Trophoblast cell (in vitro differentiated cells and primary cell): ENCODE measurements around the gene AXIN2.

Experiments
- DNase-seq, 2 donors: peaks; one replicate each; pipeline ENCODE4 v3.0.0-alpha.2; 2016
- H2AFZ ChIP-seq: 2 replicates; pipeline ENCODE4 v1.6.1; 2013; ENCODE audit warnings: low read length, moderate library complexity, mild to moderate bottlenecking; ENCODE audit not compliant: insufficient read depth, poor library complexity
- H2AK5ac ChIP-seq: 2 replicates; pipeline ENCODE4 v1.6.1; 2013; ENCODE audit warnings: mild to moderate bottlenecking, low read length
- H2BK120ac ChIP-seq: 2 replicates; pipeline ENCODE4 v1.6.1; 2013; ENCODE audit warnings: low read length, mild to moderate bottlenecking, moderate library complexity; ENCODE audit not compliant: insufficient read depth, poor library complexity
- H2BK12ac ChIP-seq: 2 replicates; pipeline ENCODE4 v1.6.1; 2013; ENCODE audit warnings: mild to moderate bottlenecking, low read length, moderate library complexity
- H2BK5ac ChIP-seq: 2 replicates; pipeline ENCODE4 v1.6.1; 2013; ENCODE audit warnings: low read length, low read depth, moderate library complexity, mild to moderate bottlenecking; ENCODE audit not compliant: poor library complexity
- H3K14ac ChIP-seq: 2 replicates; pipeline ENCODE4 v1.6.1; 2013; ENCODE audit warnings: mild to moderate bottlenecking, low read length
- H3K18ac ChIP-seq: 2 replicates; pipeline ENCODE4 v1.6.1; 2013; ENCODE audit warnings: mild to moderate bottlenecking, low read length
- H3K23ac ChIP-seq: 2 replicates; pipeline ENCODE4 v1.6.1; 2013; ENCODE audit warnings: low read length
- H3K27ac ChIP-seq: 2 replicates; pipeline ENCODE4 v1.5.1; 2013; ENCODE audit warnings: low read depth, mild to moderate bottlenecking, inconsistent platforms, low read length, moderate library complexity
- H3K27me3 ChIP-seq: 2 replicates; pipeline ENCODE4 v1.6.1; 2013; ENCODE audit warnings: inconsistent platforms, mild to moderate bottlenecking, low read length, moderate library complexity; ENCODE audit not compliant: insufficient read depth
- H3K36me3 ChIP-seq, 2 experiments: 1 replicate in 1 of 2; 2 replicates in 1 of 2; pipeline ENCODE4 v1.6.1; 2013; ENCODE audit warnings: low read length in 2 of 2, mild to moderate bottlenecking in 2 of 2, moderate library complexity in 1 of 2; ENCODE audit not compliant: insufficient read depth in 2 of 2, control insufficient read depth in 1 of 2
- H3K4ac ChIP-seq: 2 replicates; pipeline ENCODE4 v1.6.1; 2013; ENCODE audit warnings: low read depth, mild to moderate bottlenecking, low read length, moderate library complexity
- H3K4me1 ChIP-seq, 2 experiments: 1 replicate in 1 of 2; 2 replicates in 1 of 2; pipeline ENCODE4 v1.6.1; 2013; ENCODE audit warnings: low read length in 2 of 2, mild to moderate bottlenecking in 2 of 2, moderate library complexity in 1 of 2; ENCODE audit not compliant: insufficient read depth in 2 of 2, control insufficient read depth in 1 of 2
- H3K4me2 ChIP-seq: 2 replicates; pipeline ENCODE4 v1.6.1; 2013; ENCODE audit warnings: inconsistent platforms, mild to moderate bottlenecking, low read length, moderate library complexity
- H3K4me3 ChIP-seq: 2 replicates; pipeline ENCODE4 v1.5.1; 2013; ENCODE audit warnings: mild to moderate bottlenecking, low read depth, low read length, inconsistent platforms
- H3K79me1 ChIP-seq: one replicate; pipeline ENCODE4 v1.6.1; 2013; ENCODE audit warnings: low read length
- H3K79me2 ChIP-seq: 2 replicates; pipeline ENCODE4 v1.6.1; 2013; ENCODE audit warnings: low read length, mild to moderate bottlenecking; ENCODE audit not compliant: control insufficient read depth, insufficient read depth, poor library complexity
- H3K9ac ChIP-seq: 2 replicates; pipeline ENCODE4 v1.6.1; 2013; ENCODE audit warnings: mild to moderate bottlenecking, low read length
- H3K9me3 ChIP-seq: 2 replicates; pipeline ENCODE4 v1.6.1; 2013; ENCODE audit warnings: low read depth, mild to moderate bottlenecking, control low read depth, inconsistent platforms, low read length; ENCODE audit not compliant: insufficient read depth
- H4K12ac ChIP-seq: 2 replicates; pipeline ENCODE4 v1.6.1; 2013; ENCODE audit warnings: low read depth, mild to moderate bottlenecking, low read length, moderate library complexity
- H4K8ac ChIP-seq: 2 replicates; pipeline ENCODE4 v1.6.1; 2013; ENCODE audit warnings: low read depth, mild to moderate bottlenecking, low read length, moderate library complexity
- H4K91ac ChIP-seq: one replicate; pipeline ENCODE4 v1.6.1; 2013; ENCODE audit warnings: low read depth, mild to moderate bottlenecking, low read length, moderate library complexity
- WGBS: extraction: QIAGEN DNeasy Blood & Tissue Kit; methylation state at CpG from one replicate; pipeline ENCODE4 v1.1.7; 2013; ENCODE audit warnings: missing lambda C conversion rate; ENCODE audit not compliant: insufficient read length, insufficient coverage; ENCODE audit errors: extremely low coverage; 5-methylcytosine and 5-hydroxymethylcytosine counted together

Gene AXIN2

DNA sequence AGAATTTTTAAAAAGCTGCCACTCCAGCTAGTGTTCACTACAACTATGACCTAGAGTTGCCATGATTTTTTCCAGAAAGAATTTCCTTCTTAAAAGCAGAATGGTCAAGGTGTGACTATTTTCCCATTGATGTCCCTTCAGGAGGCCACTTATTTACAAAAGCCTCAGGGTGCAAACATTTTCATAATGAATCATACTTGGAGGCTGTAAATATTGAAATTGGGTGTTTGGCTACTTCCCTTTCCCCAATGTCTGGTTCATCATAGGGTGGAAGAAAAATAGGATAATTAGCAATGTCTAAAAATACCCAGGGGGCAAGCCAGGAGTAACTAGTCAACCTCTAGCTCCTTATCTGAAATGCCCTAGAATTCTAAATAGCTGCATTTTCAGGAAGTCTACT, 18.8 kb downstream of the AXIN2 start:
- no peak overlapping the region for H4K12ac ChIP-seq
- no peak overlapping the region for H3K9ac ChIP-seq
- H3K18ac ChIP-seq, result no peak overlapping the region
- H2BK120ac ChIP-seq, result no peak overlapping the region
- no peaks in the 10 kb centered on the region for H3K27me3 ChIP-seq
- no peak overlapping the region for H4K8ac ChIP-seq
- H3K14ac ChIP-seq, result no peak overlapping the region
- H2BK5ac ChIP-seq, result no peak overlapping the region
- no peak overlapping the region for H2AK5ac ChIP-seq
- no peak overlapping the region for H4K91ac ChIP-seq
- H3K23ac ChIP-seq, result no peak overlapping the region
- peaks cover 14 to 38% of the 10 kb centered on the region in 2 experiments for H3K36me3 ChIP-seq
- H3K4me2 ChIP-seq, result no peak overlapping the region
- peaks cover 3% of the 10 kb centered on the region for H3K9me3 ChIP-seq
- peaks cover 7 to 9% of the 10 kb centered on the region in 2 experiments for H3K4me1 ChIP-seq
- H3K79me1 ChIP-seq, result peaks cover 4% of the 10 kb centered on the region
- H3K4me3 ChIP-seq, result no peak overlapping the region
- no peak overlapping the region for H3K27ac ChIP-seq
- no peak overlapping the region for H2BK12ac ChIP-seq
- no peak overlapping the region for H3K4ac ChIP-seq
- H2AFZ ChIP-seq, result no peak overlapping the region
- DNase-seq, result peak; percentile 69 to 89
- H3K79me2 ChIP-seq, result no peaks in the 10 kb centered on the region

DNA sequence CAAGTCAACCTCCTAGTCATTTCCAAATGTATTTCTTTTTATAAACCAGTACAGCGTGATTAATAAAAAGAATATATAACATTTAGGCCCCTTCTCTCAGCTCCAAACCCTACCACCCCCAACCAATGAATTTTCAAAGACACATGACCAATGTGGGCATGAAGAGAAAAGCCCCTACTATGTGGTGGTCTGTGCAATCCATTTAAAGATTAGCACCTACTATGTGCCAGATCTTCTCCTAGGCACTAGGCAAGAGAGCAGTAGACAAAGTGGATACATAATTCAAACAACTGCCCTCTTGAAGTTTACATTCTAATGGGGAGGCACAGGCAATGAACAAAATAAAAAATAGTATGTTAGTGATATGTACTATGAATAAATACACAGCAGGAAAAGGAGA, 19.4 kb downstream of the AXIN2 start:
- Histone ChIP-seq H3K9ac (no peak overlapping the region), H3K27ac (no peak overlapping the region), H3K4ac (no peak overlapping the region), H3K9me3 (peaks cover 3% of the 10 kb centered on the region), H2BK120ac (no peak overlapping the region), H3K14ac (no peak overlapping the region), H2BK5ac (no peak overlapping the region), H2AFZ (no peak overlapping the region), H3K27me3 (no peaks in the 10 kb centered on the region), H4K8ac (no peak overlapping the region), H3K23ac (no peak overlapping the region), H2AK5ac (no peak overlapping the region), H3K79me2 (no peaks in the 10 kb centered on the region), H3K79me1 (peaks cover 4% of the 10 kb centered on the region), H3K4me2 (no peak overlapping the region), H3K18ac (no peak overlapping the region), H3K4me1 (peaks cover 7 to 9% of the 10 kb centered on the region in 2 experiments), H3K36me3 (peaks cover 20 to 41% of the 10 kb centered on the region in 2 experiments), H2BK12ac (no peak overlapping the region), H4K91ac (no peak overlapping the region), H3K4me3 (no peak overlapping the region), H4K12ac (no peak overlapping the region)
- no CpG with 5 or more reads among the region's 1 CpG for WGBS
- no peak for DNase-seq

DNA sequence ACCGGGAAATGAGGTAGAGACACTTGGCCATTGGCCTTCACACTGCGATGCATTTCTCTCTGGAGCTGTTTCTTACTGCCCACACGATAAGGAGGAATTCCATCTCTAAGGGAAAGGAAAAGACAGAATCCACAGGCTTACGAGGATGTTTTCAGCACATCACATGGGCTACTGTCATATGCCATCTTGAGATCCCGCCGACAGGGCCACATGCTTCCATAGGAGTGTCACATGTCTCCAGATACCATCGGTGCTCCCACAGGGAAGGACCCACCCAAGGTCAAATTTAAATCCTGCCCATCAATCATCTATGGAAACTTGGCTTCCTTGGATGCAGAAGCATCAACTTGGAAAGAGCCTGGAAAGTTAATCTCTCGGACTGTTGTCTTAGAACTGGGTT, 20.0 kb downstream of the AXIN2 start:
- no peak overlapping the region for H3K18ac ChIP-seq
- no peak overlapping the region for H3K23ac ChIP-seq
- no peak for DNase-seq
- H3K14ac ChIP-seq, result no peak overlapping the region
- H4K91ac ChIP-seq, result no peak overlapping the region
- H3K36me3 ChIP-seq, result peaks cover 23 to 42% of the 10 kb centered on the region in 2 experiments
- no peak overlapping the region for H4K12ac ChIP-seq
- H4K8ac ChIP-seq, result no peak overlapping the region
- H3K4me3 ChIP-seq, result no peak overlapping the region
- H2BK12ac ChIP-seq, result no peak overlapping the region
- no peak overlapping the region for H2AK5ac ChIP-seq
- no peaks in the 10 kb centered on the region for H3K79me2 ChIP-seq
- WGBS, result no CpG with 5 or more reads among the region's 8 CpGs
- peaks cover 3% of the 10 kb centered on the region for H3K9me3 ChIP-seq
- no peaks in the 10 kb centered on the region for H3K27me3 ChIP-seq
- no peak overlapping the region for H3K9ac ChIP-seq
- no peak overlapping the region for H2AFZ ChIP-seq
- no peak overlapping the region for H2BK120ac ChIP-seq
- H3K79me1 ChIP-seq, result peaks cover 4% of the 10 kb centered on the region
- no peak overlapping the region for H3K4ac ChIP-seq
- H2BK5ac ChIP-seq, result no peak overlapping the region
- no peak overlapping the region for H3K4me2 ChIP-seq
- H3K27ac ChIP-seq, result no peak overlapping the region
- peaks cover 7 to 9% of the 10 kb centered on the region in 2 experiments for H3K4me1 ChIP-seq

DNA sequence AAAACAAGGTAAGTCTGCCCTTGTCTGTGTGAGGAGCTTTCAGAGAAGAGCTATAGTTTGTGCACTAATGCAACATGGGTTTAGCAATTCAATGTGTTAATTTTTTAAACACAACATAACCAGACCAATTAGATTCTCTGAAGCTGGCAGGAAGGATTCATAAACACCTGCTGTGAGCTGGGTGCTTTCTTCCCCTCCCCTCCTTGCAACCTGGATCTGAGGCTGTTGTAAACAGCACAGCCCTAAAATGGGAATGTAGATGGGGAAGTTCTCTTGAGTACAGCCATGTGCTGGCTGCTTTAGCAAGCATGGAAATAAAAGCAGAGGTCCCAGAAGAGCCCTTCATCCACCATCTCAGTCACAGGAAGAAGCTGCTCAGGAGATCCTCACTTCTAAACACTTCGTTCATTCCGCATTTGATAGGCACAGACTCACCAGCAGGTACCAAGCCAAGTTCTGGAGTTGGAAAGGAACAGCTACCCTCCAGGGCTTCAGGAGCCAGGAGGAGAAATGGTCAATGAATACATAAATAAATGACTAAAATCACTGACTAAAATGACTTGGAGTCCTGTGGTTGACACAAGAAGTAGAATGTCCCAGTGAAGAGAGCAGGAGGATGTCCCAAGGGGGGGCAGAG, 21.7 kb downstream of the AXIN2 start:
- Histone ChIP-seq H2BK5ac (no peak overlapping the region), H3K27me3 (no peaks in the 10 kb centered on the region), H3K36me3 (peaks cover 26 to 48% of the 10 kb centered on the region in 2 experiments), H3K14ac (no peak overlapping the region), H3K9me3 (peaks cover 4% of the 10 kb centered on the region), H3K4me3 (no peak overlapping the region), H3K4ac (no peak overlapping the region), H4K12ac (no peak overlapping the region), H3K9ac (no peak overlapping the region), H2BK120ac (no peak overlapping the region), H3K4me2 (no peak overlapping the region), H3K27ac (no peak overlapping the region), H3K79me2 (no peaks in the 10 kb centered on the region), H2AFZ (no peak overlapping the region), H3K79me1 (peaks cover 4% of the 10 kb centered on the region), H2AK5ac (no peak overlapping the region), H4K8ac (no peak overlapping the region), H3K18ac (no peak overlapping the region), H4K91ac (no peak overlapping the region), H3K23ac (no peak overlapping the region), H3K4me1 (peaks cover 7 to 9% of the 10 kb centered on the region in 2 experiments), H2BK12ac (no peak overlapping the region)
- no CpG with 5 or more reads among the region's 2 CpGs for WGBS
- no peak for DNase-seq
